GM20000 (cell line): Measurements from ENCODE around the gene PLCH1.

Experiments used
- DNase-seq: peaks from one replicate; pipeline ENCODE4 v3.0.0; 2012; ENCODE audit warnings: low spot score
- CTCF ChIP-seq: IDR thresholded peaks from 2 replicates; pipeline ENCODE4 v1.5.1; 2012; ENCODE audit warnings: mild to moderate bottlenecking, control low read depth; ENCODE audit errors: extremely low read depth, missing control alignments

Gene PLCH1

GRCh38 chr3:155481089-155481488, 263.8 kb downstream of the PLCH1 start:
- TF ChIP-seq CTCF: no peak
- no peak for DNase-seq

- TF ChIP-seq CTCF: no peak
- DNase-seq: no peak
These were observed 279.2 kb downstream of the PLCH1 start for GRCh38 chr3:155465664-155466063.

- TF ChIP-seq CTCF: no peak
- DNase-seq: no peak
These were observed 282.2 kb downstream of the PLCH1 start for GRCh38 chr3:155462672-155463071.

GRCh38 chr3:155457591-155457990, 287.3 kb downstream of the PLCH1 start:
- no peak for DNase-seq

GRCh38 chr3:155455765-155456164, 289.1 kb downstream of the PLCH1 start:
- TF ChIP-seq CTCF: no peak
- no peak for DNase-seq

More at GRCh38 chr3:155457591-155457990, 287.3 kb downstream of the PLCH1 start:
- TF ChIP-seq CTCF: no peak

GRCh38 chr3:155453512-155453911, 291.4 kb downstream of the PLCH1 start:
- TF ChIP-seq CTCF: no peak
- DNase-seq: no peak

- DNase-seq: no peak
- TF ChIP-seq CTCF: no peak
These were observed 295.1 kb downstream of the PLCH1 start for GRCh38 chr3:155449613-155450267.
